ENCODE measurements around the gene ETS2.
"Not testable (repeated sequence)": the region's sequence is repeated elsewhere in the genome, so short reads cannot be mapped to it uniquely, and the experiment has no call there.

The ETS2 gene

DNA sequence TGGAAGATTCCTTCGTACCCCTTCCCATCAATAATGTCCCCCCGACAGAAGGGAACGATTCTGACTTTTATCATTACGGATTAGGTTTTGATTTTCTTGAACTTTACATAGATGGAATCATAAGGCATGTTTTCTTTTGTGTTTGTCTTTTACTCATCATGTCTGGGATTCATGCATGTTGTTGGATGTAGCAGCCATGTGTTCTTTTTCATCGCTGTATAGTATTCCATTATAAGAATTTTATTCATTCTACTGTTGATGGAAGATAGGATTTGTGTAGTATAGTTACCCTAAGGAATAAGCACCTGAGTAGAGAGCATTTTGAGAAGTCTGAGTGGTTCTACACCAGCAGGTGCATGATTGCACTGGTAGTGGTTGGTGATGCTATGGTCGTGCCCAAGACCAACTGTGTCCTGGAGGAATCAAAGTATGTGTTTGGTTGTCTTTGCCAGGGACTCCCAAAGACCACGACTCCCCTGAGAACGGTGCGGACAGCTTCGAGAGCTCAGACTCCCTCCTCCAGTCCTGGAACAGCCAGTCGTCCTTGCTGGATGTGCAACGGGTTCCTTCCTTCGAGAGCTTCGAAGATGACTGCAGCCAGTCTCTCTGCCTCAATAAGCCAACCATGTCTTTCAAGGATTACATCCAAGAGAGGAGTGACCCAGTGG is 13.5 kb downstream of the ETS2 start:
- no peak for DNase-seq

DNA sequence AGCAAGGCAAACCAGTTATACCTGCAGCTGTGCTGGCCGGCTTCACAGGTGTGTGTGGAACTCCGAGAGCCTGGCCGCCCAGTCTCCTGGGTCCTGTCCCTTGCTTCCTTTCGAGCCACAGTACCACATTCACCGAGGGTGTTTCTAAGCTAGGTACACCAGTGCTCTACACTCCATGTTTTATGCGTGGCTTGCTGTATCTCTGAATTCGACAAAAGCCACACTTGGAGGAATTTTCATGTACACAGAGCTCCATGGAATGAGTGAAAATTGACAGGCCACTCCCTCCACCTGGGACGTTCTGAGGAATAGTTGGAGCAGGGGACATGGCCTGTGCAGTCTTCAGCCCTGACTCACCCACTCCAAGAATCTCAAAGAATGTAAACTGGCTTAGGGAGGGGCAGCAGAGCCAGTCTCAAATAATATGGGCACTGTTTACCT is 14.0 kb downstream of the ETS2 start:
- DNase-seq, result no peak

DNA sequence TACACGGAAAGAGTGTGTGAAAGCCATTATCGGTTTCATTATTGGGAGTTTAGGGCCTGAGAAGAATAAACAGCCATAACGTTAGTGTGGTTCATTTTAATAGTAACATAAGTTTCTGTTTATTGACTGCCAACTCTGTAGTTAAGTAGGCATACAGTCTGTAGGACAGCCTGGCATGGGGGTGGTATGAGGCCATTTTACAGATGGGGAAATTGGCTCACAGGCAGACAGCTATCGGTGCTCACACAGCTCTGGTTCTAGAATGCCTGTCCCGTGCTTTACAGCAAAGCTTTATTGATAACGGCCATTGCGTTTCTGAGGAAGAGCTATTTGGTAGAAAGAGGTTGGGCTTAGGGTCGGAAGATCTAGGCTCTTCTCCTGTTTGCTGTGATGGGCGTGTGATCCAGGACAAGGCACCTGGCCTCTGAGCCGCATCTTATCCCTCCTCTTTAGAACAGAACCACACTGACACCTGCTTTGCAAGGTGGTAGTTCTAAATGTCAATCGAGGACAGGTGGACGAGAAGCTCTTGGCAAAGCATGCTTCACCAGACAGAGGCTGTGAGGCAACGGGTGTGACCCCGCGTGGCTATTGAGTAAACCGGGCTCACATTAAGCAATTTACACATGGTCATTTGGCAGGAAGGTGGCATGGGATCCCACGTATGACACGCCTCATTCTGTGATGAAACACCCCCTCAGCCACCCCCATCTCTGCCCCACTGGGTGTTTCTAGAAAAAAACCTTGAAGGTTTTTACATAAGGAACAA is 14.9 kb downstream of the ETS2 start:
- DNase-seq, result no peak

GRCh38 chr21:38821248-38821647 is 15.5 kb downstream of the ETS2 start:
- no peak for DNase-seq

GRCh38 chr21:38821959-38822682 is 16.4 kb downstream of the ETS2 start:
- DNase-seq, result no peak

- no peak for DNase-seq
These were observed 17.1 kb downstream of the ETS2 start for GRCh38 chr21:38822778-38823238.

DNA sequence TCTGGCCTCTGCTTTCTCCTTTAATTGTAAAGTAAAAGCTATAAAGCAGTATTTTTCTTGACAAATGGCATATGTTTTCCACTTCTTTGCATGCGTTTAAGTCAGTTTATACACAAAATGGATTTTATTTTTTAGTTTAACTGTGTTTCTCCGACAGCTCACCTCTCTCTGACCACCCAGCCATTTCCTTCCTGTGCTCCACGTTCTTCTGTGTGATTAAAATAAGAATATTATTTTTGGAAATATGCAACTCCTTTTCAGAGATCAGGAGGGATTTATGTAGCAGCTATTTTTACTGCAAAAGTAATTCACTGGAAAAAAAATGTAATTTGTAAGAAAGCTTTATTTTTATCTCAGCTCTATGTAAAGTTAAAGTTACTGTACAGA is 18.0 kb downstream of the ETS2 start:
- DNase-seq, result no peak

- DNase-seq, result no peak
These were observed 18.5 kb downstream of the ETS2 start for GRCh38 chr21:38824124-38824822.

- no peak for DNase-seq
These were observed 19.5 kb downstream of the ETS2 start for GRCh38 chr21:38825269-38825668.

DNA sequence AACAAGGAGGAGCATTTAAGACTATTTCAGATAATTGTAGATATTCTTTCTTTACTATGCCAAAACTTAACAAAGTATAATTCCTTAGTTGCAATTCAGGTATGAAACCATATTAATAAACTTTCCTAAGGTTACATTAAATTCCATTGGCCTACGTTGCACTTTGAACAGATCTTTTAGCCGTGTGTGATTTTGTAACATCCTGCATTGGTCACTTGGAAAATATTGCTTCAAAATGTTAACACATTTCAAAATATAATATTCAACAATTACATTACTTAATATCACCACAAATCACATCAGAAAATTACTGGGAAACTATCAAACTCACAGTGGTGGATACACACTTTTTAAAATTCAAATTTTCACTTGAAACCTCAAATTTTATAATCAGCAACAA is 20.2 kb downstream of the ETS2 start:
- no peak for DNase-seq

GRCh38 chr21:38828111-38828510 is 22.4 kb downstream of the ETS2 start:
- not testable (repeated sequence) for DNase-seq

DNA sequence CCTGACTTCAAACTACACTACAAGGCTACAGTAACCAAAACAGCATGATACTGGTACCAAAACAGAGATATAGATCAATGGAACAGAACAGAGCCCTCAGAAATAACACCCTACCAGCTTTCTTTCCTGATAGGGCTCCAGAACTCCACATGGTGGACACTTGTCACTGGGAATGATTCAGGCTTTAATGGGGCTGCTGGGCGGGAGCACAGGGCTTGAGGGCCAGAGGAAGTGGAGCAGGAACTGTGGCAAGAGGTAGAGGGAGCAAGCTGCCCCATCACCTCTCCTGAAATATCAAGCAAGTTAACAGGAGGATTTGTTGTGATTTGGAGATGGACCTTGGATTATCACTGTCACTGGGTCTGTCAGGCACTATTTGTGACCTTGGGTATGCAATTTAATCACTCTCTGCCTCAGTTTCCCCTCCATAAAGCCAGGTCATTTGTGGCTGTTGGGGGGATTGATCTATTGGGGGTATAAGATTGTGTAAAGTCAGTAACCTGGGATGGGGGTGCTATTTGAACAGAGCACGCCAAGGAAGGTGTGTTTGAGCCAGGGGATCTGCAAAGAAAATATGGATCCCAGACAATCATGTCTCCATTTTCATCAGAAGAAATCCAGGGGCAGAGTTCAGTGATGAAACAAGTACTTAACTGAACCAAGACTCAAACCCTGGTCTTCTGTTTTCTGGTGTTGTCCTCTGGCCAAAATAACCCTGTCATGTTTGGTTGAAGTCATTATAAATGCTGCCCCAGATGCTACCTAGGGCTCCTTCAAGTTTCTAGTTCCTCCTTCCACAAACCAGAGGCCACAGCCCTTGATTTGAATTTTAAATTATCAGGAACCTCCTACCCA is 25.2 kb downstream of the ETS2 start:
- DNase-seq, result peak in 1 of 2 donors; percentile 1

- peak; percentile 14 to 33 for DNase-seq
These were observed 26.1 kb downstream of the ETS2 start for GRCh38 chr21:38831526-38832467.

DNA sequence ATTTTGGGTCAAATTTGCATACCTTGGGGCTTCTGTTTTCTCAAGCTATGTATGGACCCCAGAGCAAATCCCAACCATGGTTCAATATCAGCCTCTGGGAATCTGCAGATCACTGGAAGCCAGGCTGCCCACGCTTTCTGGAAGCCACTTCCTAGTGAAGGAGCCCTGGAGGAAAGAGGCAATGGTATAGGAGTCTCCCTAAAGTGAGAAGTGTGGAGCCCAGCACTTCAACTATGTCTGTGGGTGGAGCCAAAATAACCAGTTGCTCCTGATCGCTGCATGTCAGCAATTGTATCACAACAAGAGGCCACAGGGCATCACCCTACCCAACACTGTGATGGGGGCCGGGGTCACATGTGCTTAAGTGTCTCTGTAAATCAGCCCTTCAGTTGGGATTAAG is 26.9 kb downstream of the ETS2 start:
- DNase-seq, result peak in 1 of 2 donors; percentile 14

DNA sequence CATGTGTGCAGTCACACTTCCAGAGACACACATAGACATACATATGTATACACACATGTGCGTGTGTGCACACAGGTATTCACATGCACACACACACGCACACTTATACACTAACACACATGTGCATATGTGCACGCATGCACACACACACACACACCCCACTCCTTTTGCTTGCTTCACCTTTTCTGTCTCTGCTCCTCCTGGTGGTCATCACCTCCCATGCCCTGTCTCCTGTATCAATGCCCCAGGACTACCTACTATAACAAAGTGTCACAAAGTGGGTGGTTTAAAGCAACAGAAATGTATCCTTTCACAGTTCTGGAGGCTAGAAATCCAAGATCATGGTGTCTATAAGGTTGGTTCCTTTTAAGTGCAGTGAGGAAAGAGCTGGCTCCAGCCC is 27.4 kb downstream of the ETS2 start:
- peak in 1 of 2 donors; percentile 16 for DNase-seq

- DNase-seq, result peak in 1 of 2 donors; percentile 1
These were observed 29.0 kb downstream of the ETS2 start for GRCh38 chr21:38834725-38835124.

DNA sequence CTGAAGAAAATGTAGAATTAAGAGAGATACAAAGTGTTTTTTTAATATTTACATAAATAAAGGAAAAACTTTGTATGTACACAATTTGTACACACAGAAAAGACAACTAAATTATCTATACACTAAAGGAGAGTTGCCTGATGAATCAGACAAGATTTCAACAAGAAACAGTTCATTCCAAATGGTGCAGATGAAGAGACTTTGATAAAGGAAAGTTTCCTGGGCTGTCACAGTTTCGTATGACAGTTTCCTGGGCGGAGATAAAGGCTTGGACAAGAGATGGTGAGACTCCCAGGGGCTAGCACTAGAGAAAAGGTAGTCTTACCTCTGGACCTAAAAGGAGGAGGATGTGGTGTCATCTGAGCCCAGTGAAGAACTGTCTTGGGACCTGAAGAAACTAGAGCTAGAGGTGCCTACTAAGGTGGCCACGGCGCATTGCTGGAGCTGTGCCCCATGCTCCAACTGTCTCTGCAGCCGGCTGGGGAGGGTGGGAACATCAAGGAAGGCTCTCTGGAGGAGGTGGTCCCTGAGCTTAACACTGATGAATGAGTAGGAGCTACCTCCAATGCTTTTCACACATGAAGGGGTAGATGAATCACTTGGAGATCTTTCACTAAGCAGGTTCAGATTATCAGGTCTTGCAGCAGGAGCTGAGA is 32.2 kb downstream of the ETS2 start:
- peak in 1 of 2 donors; percentile 4 for DNase-seq

DNA sequence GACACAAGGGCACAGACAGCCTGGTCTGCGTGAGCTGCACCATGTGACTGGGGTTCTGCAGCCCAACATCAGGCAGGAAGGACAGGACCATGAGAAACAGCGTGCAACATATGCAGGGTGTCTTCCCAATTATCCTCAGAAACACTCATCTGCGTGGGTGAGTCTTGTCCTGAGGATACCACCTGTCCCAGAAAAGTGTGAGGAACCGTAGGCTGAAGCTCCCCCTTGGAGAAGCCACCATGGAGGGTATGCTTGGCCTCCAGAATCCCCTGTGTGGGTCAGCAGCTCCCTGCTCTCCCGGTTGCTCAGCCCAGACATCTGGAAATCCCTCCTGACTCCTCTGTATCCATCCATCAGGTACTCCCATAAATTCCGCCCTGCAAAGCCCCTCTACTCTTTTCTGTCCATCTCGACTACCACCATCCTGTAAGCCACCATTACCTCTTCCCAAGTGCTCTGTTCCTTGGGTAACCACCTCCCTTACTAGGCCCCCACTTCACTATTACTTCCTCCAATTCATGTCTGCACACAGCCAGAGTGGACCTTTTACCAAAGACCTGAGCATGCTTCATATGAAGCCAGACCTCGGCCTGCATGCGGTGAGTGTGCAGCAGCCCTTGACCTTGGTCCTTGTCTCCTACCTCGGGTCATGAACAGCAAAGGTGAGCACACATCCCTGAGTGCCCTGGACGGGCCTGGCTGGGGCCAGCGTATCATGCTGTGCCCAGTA is 33.0 kb downstream of the ETS2 start:
- DNase-seq, result peak in 1 of 2 donors; percentile 6
